Measurements from ENCODE around the gene MYOCD. TPM values are rescaled to one million over a fixed set of nuclear protein-coding genes. Genes with fewer than 3 reads are reported as not detected.

Gene MYOCD
- total and polyA plus RNA-seq, 8 donors, result 3.3 to 14.9 (median 10.8) TPM

DNA sequence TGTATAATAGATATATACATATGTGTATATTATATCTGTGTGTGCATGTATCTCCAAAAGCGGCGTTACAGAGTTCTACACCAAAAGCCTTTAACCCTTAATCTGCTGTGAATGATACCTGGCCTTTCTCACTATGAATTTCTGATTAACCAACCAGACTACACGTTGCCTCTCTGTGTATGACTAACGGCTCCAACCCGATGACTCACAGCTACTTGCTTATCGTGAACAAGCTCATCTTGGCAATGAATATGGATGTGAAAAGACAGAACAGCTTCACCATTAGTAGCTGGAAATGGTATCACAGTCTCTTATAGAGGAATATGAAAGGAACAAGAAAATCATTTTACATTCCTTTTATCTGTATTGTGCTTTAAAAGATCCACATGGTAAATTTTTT is 99.9 kb downstream of the MYOCD start:
- Histone ChIP-seq H3K4me3 (no peak overlapping the region), H3K4me1 (no peaks in the 10 kb centered on the region), H3K27ac (no peak overlapping the region), H3K27me3 (no peaks in the 10 kb centered on the region), H3K36me3 (no peaks in the 10 kb centered on the region), H3K9me3 (no peaks in the 10 kb centered on the region)
- intact Hi-C loops (cut with DNase I), result no loop called here
- no peak for DNase-seq
- TF ChIP-seq, protein P1, sequence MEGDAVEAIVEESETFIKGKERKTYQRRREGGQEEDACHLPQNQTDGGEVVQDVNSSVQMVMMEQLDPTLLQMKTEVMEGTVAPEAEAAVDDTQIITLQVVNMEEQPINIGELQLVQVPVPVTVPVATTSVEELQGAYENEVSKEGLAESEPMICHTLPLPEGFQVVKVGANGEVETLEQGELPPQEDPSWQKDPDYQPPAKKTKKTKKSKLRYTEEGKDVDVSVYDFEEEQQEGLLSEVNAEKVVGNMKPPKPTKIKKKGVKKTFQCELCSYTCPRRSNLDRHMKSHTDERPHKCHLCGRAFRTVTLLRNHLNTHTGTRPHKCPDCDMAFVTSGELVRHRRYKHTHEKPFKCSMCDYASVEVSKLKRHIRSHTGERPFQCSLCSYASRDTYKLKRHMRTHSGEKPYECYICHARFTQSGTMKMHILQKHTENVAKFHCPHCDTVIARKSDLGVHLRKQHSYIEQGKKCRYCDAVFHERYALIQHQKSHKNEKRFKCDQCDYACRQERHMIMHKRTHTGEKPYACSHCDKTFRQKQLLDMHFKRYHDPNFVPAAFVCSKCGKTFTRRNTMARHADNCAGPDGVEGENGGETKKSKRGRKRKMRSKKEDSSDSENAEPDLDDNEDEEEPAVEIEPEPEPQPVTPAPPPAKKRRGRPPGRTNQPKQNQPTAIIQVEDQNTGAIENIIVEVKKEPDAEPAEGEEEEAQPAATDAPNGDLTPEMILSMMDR (IDR thresholded peaks at IDR 0.05), result no peak
- peak; percentile 69 for ATAC-seq

DNA sequence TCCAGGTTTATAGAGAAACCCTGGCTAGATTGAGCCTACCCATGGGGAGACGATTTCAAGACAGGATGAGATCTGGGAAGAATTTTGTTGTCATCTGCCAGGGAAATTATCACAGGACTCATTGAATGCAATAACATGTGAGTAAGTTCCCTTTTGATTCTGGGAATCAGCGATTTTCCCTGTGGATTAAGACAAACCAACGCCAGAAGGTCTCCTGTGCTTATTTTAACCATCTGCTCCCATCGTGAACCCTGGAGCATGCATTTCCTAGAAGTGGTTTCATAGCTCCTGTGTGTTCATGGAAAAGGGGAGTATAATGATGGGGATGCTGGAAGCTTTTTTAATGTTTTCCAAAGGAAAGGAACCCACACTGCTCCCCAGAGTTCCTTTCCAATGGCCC is 102.6 kb downstream of the MYOCD start:
- no peak for DNase-seq
- Histone ChIP-seq H3K36me3 (no peaks in the 10 kb centered on the region), H3K9me3 (no peaks in the 10 kb centered on the region), H3K27me3 (no peaks in the 10 kb centered on the region), H3K4me1 (no peaks in the 10 kb centered on the region), H3K4me3 (no peak overlapping the region), H3K27ac (no peak overlapping the region)
- intact Hi-C loops (cut with DNase I), result no loop called here
- ATAC-seq, result no peak
- TF ChIP-seq, protein P1 (IDR thresholded peaks at IDR 0.05), result no peak

DNA sequence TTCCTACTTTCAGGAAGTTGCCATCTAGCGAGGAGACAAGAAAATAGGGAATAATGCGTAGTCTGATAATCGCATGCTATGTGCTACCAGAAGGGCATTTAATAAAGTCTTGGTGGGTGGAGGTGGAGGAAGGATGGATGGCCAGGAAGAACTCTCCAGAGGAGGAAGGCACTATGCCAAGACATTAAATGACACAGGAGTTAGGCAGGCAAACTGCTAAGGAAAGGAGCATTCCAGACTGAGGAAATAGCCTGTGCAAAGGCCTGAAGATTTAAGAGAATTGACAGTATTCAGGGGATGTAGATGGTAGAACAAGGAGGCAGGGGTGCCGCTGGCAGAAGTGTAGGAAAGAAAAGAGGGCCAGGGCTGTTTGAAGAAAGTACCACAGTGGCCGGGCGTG is 104.3 kb downstream of the MYOCD start:
- Histone ChIP-seq H3K4me3 (no peak overlapping the region), H3K27ac (no peak overlapping the region), H3K36me3 (no peaks in the 10 kb centered on the region), H3K9me3 (no peaks in the 10 kb centered on the region), H3K4me1 (no peaks in the 10 kb centered on the region), H3K27me3 (no peaks in the 10 kb centered on the region)
- DNase-seq (no peak), ATAC-seq (no peak)
- TF ChIP-seq, protein P1 (IDR thresholded peaks at IDR 0.05), result no peak
- intact Hi-C loops (cut with DNase I), result no loop called here

DNA sequence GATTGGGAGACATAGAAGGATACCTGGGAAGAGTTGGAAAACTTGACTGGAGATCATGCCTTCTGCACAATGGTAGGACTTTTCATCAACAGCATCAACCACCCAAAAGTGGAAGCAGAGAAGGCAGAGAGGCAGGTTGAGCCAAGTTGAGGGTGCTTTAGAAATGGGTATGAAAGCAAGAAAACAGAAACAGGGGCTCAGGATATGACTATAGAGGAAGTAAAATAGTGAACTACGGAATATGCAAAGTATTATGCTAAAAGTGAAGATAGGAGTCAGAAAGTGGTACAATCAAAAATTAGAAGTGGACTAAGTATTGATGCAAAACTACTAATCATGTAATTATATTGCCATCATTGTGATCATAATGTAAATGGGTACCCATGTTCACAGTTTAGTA is 107.5 kb downstream of the MYOCD start:
- intact Hi-C loops (cut with DNase I), result no loop called here
- no peak for DNase-seq

DNA sequence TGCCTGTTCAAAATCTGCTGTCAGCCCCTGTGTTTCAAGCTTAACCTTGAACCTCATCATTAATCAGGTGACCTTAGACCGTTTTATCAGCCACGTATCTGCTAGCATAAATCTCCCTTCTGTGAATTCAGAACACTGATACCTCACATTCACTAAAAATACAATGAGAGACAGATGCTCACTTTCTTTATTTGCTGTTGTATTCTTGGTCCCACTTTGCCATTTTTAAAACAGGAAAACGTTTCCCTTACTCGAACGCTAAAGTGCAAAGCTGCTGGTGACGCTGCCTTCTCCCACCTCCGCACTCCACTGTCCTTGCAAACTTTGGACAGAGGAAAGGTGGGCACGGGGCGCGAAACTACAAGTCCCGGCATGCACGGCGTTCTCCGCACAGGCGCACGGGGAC is 123.4 kb downstream of the MYOCD start:
- intact Hi-C loops (cut with DNase I), result no loop called here
- DNase-seq, result no peak
- no peaks in the 10 kb centered on the region for H3K36me3 ChIP-seq
- peak overlapping the region; percentile 54 to 65 for H3K4me3 ChIP-seq
- H3K9me3 ChIP-seq, result no peaks in the 10 kb centered on the region
- H3K27me3 ChIP-seq, result peaks cover 0 to 45% of the 10 kb centered on the region in 2 donors
- no peak for ATAC-seq
- peak overlapping the region; percentile 66 to 72 for H3K27ac ChIP-seq
- TF ChIP-seq, protein P1 (IDR thresholded peaks at IDR 0.05), result no peak
- H3K4me1 ChIP-seq, result no peaks in the 10 kb centered on the region

More for the DNA sequence above, 107.5 kb downstream of the MYOCD start:
- H3K4me1 ChIP-seq, result no peaks in the 10 kb centered on the region
- TF ChIP-seq, protein P1 (IDR thresholded peaks at IDR 0.05), result no peak
- H3K27ac ChIP-seq, result no peak overlapping the region
- H3K9me3 ChIP-seq, result no peaks in the 10 kb centered on the region
- ATAC-seq, result no peak
- H3K27me3 ChIP-seq, result no peaks in the 10 kb centered on the region
- no peak overlapping the region for H3K4me3 ChIP-seq
- H3K36me3 ChIP-seq, result no peaks in the 10 kb centered on the region
